GM12875 (cell line): ENCODE results near the gene CHAMP1.

Source experiments
- H3K4me3 ChIP-seq: one replicate; pipeline ENCODE4 v1.5.1; 2011; ENCODE audit warnings: low read depth, low read length, control low read depth
- TF ChIP-seq, protein P1 (sequence below): IDR thresholded peaks from 2 replicates; pipeline ENCODE4 v1.5.1; 2011; ENCODE audit warnings: low read depth, mild to moderate bottlenecking, control low read depth, inconsistent platforms, low read length, moderate library complexity, borderline replicate concordance; ENCODE audit not compliant: insufficient read depth

The CHAMP1 gene

DNA sequence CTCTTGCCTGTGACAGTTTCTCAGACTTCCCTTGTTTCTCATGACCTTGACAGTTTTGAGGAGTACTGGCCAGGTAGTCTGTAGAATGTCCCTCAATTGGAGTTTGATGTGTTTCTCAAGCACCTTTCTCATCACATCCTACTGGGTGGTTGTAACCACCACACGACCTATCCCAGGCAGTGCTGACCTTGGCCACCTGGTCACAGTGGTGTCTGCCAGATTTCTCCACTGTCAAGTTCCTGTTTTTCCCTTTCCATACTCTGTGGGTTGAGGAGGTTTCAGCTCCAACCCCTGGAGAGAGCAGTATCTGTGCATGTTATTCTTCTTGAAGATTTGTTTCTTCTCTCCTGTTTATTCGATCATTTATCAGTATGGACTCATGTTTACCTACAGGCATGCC, 41.3 kb upstream of the CHAMP1 start:
- TF ChIP-seq, protein P1, sequence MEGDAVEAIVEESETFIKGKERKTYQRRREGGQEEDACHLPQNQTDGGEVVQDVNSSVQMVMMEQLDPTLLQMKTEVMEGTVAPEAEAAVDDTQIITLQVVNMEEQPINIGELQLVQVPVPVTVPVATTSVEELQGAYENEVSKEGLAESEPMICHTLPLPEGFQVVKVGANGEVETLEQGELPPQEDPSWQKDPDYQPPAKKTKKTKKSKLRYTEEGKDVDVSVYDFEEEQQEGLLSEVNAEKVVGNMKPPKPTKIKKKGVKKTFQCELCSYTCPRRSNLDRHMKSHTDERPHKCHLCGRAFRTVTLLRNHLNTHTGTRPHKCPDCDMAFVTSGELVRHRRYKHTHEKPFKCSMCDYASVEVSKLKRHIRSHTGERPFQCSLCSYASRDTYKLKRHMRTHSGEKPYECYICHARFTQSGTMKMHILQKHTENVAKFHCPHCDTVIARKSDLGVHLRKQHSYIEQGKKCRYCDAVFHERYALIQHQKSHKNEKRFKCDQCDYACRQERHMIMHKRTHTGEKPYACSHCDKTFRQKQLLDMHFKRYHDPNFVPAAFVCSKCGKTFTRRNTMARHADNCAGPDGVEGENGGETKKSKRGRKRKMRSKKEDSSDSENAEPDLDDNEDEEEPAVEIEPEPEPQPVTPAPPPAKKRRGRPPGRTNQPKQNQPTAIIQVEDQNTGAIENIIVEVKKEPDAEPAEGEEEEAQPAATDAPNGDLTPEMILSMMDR: no peak
- no peak overlapping the region for H3K4me3 ChIP-seq

DNA sequence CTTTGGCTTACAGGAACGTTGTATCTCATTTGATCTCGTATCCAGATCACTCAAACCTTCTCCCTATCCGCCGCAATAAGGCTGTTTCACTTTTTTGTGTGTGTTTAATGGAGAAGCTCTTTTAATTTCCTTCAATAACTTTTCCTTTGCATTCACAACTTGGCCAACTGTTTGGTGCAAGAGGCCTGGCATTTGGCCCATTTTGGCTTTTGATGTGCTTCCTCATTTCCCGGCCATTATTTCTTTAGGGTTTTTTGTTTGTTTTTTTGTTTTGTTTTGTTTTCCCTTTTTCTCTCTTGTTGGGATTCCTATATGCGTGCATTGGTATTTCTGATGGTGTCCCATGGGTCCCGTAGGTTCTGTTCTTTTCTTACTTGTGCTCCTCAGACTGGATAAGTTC, 39.0 kb upstream of the CHAMP1 start:
- H3K4me3 ChIP-seq: no peak overlapping the region
- TF ChIP-seq, protein P1: no peak

DNA sequence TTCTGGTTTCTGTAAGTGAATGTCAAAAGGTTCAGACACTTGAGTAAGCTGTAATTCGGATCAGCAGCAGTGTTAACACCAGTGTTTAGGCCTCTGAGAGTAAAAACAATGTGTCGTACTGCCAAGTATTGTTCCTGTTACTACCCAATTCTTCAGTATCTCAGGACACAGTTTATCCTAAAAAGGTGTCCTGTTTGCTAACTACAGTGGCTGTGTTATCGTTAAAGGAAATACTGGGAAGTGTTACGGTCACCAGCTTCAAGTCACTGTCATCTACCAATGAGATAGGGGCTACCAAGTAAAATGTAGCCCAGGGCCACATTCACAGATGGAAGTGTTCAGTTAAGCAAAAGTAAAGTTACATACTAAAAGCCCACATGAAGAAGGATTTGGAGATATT, 35.2 kb upstream of the CHAMP1 start:
- no peak overlapping the region for H3K4me3 ChIP-seq

DNA sequence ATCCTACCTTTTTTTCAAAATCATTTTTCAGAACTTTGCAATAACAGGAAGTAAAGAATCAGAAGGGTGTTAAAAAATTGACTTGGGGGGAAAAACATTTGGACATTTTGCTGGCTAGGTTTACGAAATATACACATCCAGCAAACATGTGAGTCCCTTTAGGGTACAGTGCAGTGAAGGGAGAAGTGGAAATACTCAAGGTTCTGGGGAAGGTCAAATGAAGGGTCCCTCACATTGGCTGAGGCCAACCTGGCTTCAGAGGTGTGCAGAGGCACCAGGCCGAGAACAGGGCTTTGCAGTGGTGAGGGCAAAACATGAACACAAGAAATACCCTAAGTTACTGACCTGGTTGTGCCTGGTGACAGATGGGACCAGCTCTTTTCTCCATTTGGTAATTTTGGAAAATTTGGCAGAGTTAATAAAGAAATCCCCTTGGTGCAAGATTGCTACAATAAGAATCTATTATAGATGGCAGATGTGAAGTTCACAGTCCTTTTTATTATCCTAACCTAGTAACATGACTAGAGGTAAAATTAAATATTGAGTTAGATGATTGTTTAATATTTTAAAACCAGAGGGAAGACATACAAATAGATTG, 34.4 kb upstream of the CHAMP1 start:
- no peak overlapping the region for H3K4me3 ChIP-seq
- TF ChIP-seq, protein P1: no peak

More for the DNA sequence above, 35.2 kb upstream of the CHAMP1 start:
- TF ChIP-seq, protein P1: no peak

DNA sequence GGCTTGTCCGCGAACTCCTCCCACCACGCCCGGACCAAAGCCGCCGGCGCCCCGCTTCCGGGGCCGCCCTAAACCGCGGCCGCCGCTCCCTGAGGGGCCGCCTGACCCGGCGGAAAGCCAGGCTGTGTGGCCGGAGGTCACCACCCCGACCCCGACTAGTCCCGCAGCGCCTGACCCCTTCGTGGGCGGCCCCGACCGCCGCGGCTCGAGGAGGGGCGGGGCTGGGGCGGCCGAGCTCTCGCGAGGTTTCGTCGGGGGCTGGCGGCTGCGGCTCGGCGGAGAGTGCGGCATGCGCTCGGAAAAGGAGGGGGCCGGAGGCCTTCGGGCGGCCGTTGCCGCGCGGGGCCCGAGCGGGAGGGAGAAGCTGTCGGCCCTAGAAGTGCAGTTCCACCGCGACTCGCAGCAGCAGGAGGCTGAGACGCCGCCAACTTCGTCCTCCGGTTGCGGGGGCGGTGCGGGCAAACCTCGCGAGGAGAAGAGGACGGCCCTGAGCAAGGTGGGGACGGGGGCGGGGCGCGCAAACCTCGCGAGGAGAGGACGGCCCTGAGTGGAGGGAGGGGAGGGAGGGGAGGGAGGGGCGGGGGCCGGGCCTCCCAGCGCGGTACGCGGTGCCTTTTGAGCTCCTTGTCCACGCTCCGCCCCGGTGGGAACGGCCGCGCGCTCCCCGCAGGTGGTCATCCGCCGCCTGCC, 32.8 kb upstream of the CHAMP1 start, which contains the start of gene UPF3A:
Gene UPF3A (plus strand): TSS at position 251 of the 690 bp plus-strand sequence. CDS start 39 bp downstream, at position 290.
- peak within 1 kb of the TSS; percentile 74 for H3K4me3 ChIP-seq
- TF ChIP-seq, protein P1: no peak

DNA sequence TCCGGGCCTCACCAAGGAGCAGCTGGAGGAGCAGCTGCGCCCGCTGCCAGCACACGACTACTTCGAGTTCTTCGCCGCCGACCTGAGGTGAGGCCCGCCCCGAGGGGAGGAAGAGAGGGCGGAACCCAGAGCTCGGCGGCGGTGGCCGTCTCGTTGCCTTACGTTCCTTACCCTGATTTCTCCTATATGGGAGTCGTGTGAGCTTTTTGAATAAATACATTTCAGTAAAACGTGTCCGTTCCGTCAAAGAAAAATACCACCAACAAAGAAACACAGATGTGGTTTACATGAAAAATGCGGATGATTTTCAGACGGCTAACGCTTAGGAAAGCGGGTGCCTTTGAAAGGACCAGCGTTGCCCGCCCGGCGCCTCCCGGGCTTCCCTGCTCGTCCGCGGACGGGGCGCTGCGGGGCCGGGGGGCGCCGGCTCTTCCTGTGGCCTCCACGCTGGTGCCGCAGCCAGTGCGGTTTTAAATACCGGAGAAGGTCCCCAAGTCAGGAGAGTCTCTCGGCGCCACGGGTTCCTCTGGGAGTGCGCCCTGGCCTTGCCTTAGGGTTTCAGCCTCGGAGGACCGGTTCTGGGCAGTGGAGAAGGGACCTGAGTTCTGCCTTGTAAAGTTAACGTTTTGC, 32.1 kb upstream of the CHAMP1 start:
- peak overlapping the region; percentile 74 for H3K4me3 ChIP-seq
- TF ChIP-seq, protein P1: no peak

DNA sequence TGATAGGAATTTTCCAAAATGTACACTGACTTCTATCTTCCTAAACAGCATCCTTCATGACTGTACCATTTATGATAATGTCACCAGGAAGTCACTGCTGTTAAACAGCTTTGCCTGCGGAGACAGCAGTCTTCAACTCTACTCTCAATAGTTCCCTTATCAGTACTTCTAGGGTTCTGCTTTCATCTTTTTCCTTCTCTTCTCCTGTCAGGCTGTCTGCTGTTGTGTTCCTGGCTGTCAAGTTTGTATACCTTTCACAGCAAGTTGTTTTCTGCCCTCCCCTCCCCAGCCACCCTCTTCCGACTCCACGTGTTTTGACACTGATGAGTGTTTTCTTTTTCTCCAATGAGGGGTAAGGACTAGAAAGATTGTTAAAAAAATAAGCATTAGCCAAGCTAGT, 30.7 kb upstream of the CHAMP1 start:
- no peak overlapping the region for H3K4me3 ChIP-seq
- TF ChIP-seq, protein P1: no peak
